GM18858 (cell line): ENCODE data around the gene PCNX2.
"Not testable (repeated sequence)": the region's sequence is repeated elsewhere in the genome, so short reads cannot be mapped to it uniquely, and the experiment has no call there.

Source experiments
- ATAC-seq: cut with Tn5 transposase; IDR thresholded peaks from one replicate; pipeline ENCODE4 v1.9.1; 2021; ENCODE audit not compliant: unreplicated experiment

Gene PCNX2

GRCh38 chr1:233024199-233024598 lies 271.3 kb downstream of the PCNX2 start:
- ATAC-seq = no peak

GRCh38 chr1:233022246-233022645 lies 273.3 kb downstream of the PCNX2 start:
- ATAC-seq = no peak

- no peak for ATAC-seq
Observed at GRCh38 chr1:233020426-233020825, 275.1 kb downstream of the PCNX2 start.

- ATAC-seq = no peak
Observed at GRCh38 chr1:233019778-233020325, 275.7 kb downstream of the PCNX2 start.

GRCh38 chr1:233019083-233019482 lies 276.4 kb downstream of the PCNX2 start:
- ATAC-seq = no peak

GRCh38 chr1:233016798-233017197 lies 278.7 kb downstream of the PCNX2 start:
- no peak for ATAC-seq

GRCh38 chr1:233015965-233016364 lies 279.6 kb downstream of the PCNX2 start:
- no peak for ATAC-seq

- no peak for ATAC-seq
Observed at GRCh38 chr1:233012021-233012420, 283.5 kb downstream of the PCNX2 start.

- ATAC-seq = no peak
Observed at GRCh38 chr1:233010146-233010545, 285.4 kb downstream of the PCNX2 start.

GRCh38 chr1:233006541-233006973 lies 289.0 kb downstream of the PCNX2 start:
- ATAC-seq = no peak

GRCh38 chr1:233006108-233006507 lies 289.4 kb downstream of the PCNX2 start:
- ATAC-seq = no peak

- no peak for ATAC-seq
Observed at GRCh38 chr1:233005703-233006102, 289.8 kb downstream of the PCNX2 start.

- ATAC-seq = no peak
Observed at GRCh38 chr1:233005156-233005555, 290.4 kb downstream of the PCNX2 start.

GRCh38 chr1:233004451-233004850 lies 291.1 kb downstream of the PCNX2 start:
- ATAC-seq = no peak

- not testable (repeated sequence) for ATAC-seq
Observed at GRCh38 chr1:233003638-233004037, 291.9 kb downstream of the PCNX2 start.

GRCh38 chr1:232999956-233000625 lies 295.4 kb downstream of the PCNX2 start:
- no peak for ATAC-seq

GRCh38 chr1:232998646-232999045 lies 296.9 kb downstream of the PCNX2 start:
- no peak for ATAC-seq

GRCh38 chr1:232998138-232998537 lies 297.4 kb downstream of the PCNX2 start:
- ATAC-seq = no peak

- ATAC-seq = no peak
Observed at GRCh38 chr1:232996143-232996542, 299.4 kb downstream of the PCNX2 start.

- no peak for ATAC-seq
Observed at GRCh38 chr1:232995189-232995588, 300.3 kb downstream of the PCNX2 start.

GRCh38 chr1:232993555-232993954 lies 302.0 kb downstream of the PCNX2 start:
- no peak for ATAC-seq

- no peak for ATAC-seq
Observed at GRCh38 chr1:232992227-232992626, 303.3 kb downstream of the PCNX2 start.

GRCh38 chr1:232991238-232991637 lies 304.3 kb downstream of the PCNX2 start:
- no peak for ATAC-seq
